Activated CD4-positive, alpha-beta T cell treated with anti-CD3 and anti-CD28 coated beads, Interleukin-2, amount 50 U/mL, for 24 hours (primary cell): ENCODE results near the gene PTRH1.
A peak's percentile ranks its signal among the peaks of the same experiment; 100 is the strongest.

Source experiments
- DNase-seq, 2 donors: peaks; one replicate each; pipeline ENCODE4 v3.0.0-alpha.2; 2020; ENCODE audit warnings: low read depth in 1 of 2, low spot score in 1 of 2

Gene PTRH1

DNA sequence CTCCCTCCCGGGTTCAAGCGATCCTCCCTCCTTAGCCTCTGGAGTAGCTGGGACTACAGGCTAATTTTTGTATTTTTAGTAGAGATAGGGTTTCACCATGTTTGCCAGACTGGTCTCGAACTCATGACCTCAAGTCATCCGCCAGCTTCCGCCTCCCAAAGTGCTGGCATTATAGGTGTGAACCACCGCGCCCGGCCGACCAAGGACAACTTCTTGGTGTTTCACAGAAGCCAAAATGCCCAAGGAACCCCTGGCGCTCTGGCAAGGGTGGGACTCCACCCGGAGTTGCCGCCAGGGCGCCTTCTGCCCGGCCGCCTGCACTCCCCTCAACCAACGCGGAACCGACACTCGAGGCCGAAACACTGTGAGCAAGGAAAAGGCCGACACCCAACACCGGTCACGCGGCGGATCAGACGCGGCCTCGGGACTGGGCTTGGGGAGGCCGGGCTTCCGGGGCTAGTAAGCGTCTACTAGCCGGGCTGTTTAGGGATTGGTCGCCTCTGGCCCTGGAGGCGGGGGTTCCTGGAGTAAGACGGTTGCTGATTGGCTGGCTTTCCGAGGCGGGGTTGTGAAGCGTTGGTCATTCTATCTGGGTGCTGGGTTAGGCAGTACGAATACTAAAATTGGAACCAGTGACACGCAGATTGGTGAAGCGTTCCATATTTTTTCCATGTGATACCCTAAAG is 16.3 kb downstream of the PTRH1 start:
- peak; percentile 63 to 86 for DNase-seq

- DNase-seq = no peak
Measured at GRCh38 chr9:127698386-127698785, 17.1 kb downstream of the PTRH1 start.

GRCh38 chr9:127697575-127697974 is 17.9 kb downstream of the PTRH1 start:
- no peak for DNase-seq

- no peak for DNase-seq
Measured at GRCh38 chr9:127694890-127695720, 20.4 kb downstream of the PTRH1 start.

GRCh38 chr9:127693697-127694096 is 21.8 kb downstream of the PTRH1 start:
- DNase-seq = no peak

- no peak for DNase-seq
Measured at GRCh38 chr9:127693143-127693542, 22.3 kb downstream of the PTRH1 start.

- no peak for DNase-seq
Measured at GRCh38 chr9:127692071-127692470, 23.4 kb downstream of the PTRH1 start.

DNA sequence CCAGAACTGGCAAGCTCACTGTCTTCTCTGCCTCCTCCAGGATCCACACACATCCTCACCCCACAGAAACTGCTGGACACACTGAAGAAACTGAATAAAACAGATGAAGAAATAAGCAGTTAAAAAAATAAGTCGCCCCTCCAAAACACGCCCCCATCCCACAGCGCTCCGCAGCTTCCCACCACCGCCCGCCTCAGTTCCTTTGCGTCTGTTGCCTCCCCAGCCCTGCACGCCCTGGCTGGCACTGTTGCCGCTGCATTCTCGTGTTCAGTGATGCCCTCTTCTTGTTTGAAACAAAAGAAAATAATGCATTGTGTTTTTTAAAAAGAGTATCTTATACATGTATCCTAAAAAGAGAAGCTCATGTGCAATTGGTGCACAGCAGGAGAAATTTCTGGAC is 24.7 kb downstream of the PTRH1 start:
- DNase-seq = no peak

- no peak for DNase-seq
Measured at GRCh38 chr9:127689329-127690000, 26.0 kb downstream of the PTRH1 start.

- no peak for DNase-seq
Measured at GRCh38 chr9:127686461-127687393, 28.7 kb downstream of the PTRH1 start.

DNA sequence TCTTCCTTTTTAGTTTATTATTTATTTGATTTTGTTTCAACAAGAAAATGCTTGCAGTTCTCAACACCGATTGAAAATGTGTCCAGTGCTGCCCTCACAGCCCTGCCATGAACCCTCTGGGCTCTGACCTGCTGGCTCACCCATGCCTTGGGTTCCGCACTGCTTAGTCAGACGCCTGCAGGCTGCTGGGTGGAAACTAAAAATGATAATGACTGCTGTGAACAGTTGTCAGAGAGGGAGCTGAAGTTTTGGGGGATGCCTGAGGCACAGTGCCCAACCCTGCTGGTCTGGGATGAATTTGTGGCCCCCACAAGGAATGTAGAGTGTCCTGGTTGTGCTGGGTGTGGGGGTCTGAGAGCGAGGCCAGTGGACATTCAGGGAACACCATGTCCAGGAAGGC is 30.9 kb downstream of the PTRH1 start:
- no peak for DNase-seq

GRCh38 chr9:127683723-127684122 is 31.7 kb downstream of the PTRH1 start:
- DNase-seq = no peak

- no peak for DNase-seq
Measured at GRCh38 chr9:127682351-127683136, 32.9 kb downstream of the PTRH1 start.

DNA sequence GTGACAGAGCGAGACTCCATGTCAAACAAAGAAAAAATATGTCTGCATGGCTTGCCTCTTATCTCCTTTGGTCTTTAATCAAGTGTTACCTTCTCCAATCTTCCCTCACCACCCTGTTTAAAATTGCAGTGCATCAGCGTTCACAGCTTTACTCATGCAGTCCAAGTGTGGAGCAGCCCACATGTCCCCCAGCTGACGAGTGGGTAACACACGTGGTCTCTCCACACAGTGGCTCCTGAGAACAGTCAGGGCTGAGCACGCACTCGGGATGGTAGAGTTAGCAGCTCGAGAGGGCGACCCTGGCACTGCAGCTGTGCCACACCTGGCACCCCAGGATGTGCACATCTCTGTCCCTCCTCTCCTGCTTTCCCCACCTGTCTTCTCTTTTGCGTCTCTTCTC is 34.6 kb downstream of the PTRH1 start:
- no peak for DNase-seq

DNA sequence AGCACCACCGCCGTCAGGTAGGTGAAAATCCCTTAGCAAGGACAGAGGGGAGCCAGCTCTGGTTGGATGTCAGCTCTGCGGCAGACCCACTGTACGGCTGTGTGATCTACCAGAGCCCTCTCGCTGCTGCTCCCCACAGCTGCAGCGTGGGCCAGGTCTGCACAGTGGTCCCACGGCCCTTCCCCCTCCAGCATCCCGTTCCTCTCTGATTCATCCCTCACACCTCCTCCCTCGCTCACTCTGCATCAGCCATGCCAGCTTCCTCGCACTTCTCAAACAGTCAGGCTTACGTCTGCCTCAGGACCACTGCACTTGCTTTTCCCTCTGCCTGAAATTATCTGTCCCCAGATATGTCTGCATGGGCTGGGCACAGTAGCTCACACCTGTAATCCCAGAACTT is 35.2 kb downstream of the PTRH1 start:
- DNase-seq = no peak

DNA sequence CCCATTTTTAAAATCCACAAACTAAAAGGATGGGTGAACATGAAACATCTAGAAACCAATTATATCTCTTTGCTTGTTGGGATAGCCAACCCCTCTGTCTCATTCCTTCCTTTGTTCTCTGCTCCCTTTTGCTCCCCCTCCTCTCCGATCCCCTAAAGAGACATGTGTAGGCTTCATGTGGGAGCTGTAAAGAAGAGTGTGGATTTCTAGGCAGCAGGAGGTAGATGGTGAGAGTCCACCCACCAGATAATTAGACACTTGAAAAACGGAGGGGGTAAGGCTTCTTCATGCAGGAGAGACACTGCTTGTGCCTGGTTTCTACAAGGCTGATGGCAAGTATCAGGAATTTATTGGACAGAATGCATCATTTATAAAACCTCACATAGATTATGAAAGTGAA is 36.0 kb downstream of the PTRH1 start:
- no peak for DNase-seq

- no peak for DNase-seq
Measured at GRCh38 chr9:127676638-127677037, 38.8 kb downstream of the PTRH1 start.

- no peak for DNase-seq
Measured at GRCh38 chr9:127673234-127673633, 42.2 kb downstream of the PTRH1 start.

DNA sequence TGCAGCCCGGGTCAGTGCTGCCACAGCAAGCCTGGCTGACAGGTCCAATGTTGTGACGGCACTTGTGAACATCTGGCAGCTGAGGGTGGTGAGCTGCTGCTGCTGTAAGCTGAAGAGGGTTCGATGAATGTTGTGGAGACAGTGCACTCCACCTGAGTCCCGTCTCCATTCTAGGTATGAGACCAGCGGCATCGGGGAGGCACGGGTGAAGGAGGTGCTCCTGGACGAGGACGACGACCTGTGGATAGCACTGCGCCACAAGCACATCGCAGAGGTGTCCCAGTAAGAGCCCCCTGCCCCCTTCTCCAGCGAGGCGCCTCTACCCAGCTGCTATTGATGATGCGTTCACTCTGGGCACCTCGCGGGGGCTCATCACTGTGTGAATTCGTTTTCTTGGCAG is 47.6 kb downstream of the PTRH1 start:
- DNase-seq = no peak

DNA sequence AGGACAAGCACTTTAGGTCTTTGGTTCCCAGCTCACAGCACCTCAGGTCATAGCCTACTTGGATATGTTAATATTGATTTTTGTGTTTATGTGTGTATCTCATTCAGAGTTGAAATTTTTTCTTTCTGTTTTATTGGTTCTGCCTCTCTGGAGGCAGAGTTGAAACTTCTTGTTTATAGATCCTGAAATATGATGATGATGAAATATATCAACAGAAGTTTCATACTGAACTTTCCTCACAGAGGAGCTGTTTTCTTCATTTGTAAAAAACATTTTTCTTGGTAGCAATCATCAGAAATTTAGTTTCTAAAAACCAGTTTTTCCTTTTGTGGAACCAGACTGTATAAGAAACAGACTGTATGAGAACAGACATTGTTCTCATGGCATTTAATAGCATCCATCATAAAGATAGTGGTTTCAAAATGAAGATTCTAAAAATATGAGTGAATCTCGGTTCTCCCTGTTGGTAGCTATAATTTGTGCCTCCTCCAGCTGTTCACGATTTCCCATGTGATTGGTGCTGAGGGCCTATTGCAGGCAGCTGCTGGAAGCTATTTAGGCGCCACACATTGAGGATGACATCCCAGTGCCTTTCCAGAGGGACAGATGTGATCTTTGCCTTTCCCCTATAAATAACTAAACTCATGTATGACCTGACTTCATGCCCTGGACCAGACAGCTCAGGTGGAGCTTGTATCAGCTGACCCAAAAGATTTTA is 48.2 kb downstream of the PTRH1 start:
- no peak for DNase-seq
